PC-3 (cell line): ENCODE results near the gene NMD3. TPM values are rescaled to one million over a fixed set of nuclear protein-coding genes. Genes with fewer than 3 reads are reported as not detected.

Experiments
- ATAC-seq: fragments of 200-7000 bp; cut with Tn5 transposase; 2 replicates; pipeline ENCODE4 v1.9.1; 2020; ENCODE audit warnings: mild to moderate bottlenecking, moderate library complexity
- BruUV-seq: library from RNA; stranded (reverse); fragments of 400-500 nt; replicated peaks from 2 replicates; lab custom pipeline; 2021; lab: Mats Ljungman, UMichigan
- CTCF ChIA-PET: fragments of 300-600 bp; sonication (Branson Sonifier 250); formaldehyde crosslinking; loops from one replicate; lab custom pipeline; 2022; ENCODE audit warnings: antibody characterized with exemption; lab: Charles Lee
- POLR2A ChIA-PET: fragments of 300-600 bp; sonication (Branson Sonifier 250); formaldehyde crosslinking; loops from one replicate; lab custom pipeline; 2022; ENCODE audit warnings: antibody characterized with exemption; ENCODE audit not compliant: unreplicated experiment; lab: Charles Lee
- DNase-seq: peaks from one replicate; pipeline ENCODE4 v3.0.0-alpha.2; 2015
- H2AFZ ChIP-seq: fragments of 300-600 bp; sonication (generic); 2 replicates; pipeline ENCODE4 v1.6.0; 2016; ENCODE audit warnings: antibody characterized with exemption, low read length
- H3F3A ChIP-seq: fragments of 300-600 bp; sonication (generic); one replicate; pipeline ENCODE4 v1.6.0; 2017; ENCODE audit warnings: antibody characterized with exemption, low read length, control low read depth, mild to moderate bottlenecking; ENCODE audit not compliant: unreplicated experiment
- H3K27ac ChIP-seq: fragments of 300-600 bp; sonication (generic); 2 replicates; pipeline ENCODE4 v1.5.1; 2016; ENCODE audit warnings: mild to moderate bottlenecking, low read length
- H3K27me3 ChIP-seq: fragments of 300-600 bp; sonication (generic); 2 replicates; pipeline ENCODE4 v1.6.1; 2016; ENCODE audit warnings: low read length, mixed read lengths
- H3K36me3 ChIP-seq: fragments of 300-600 bp; sonication (generic); 2 replicates; pipeline ENCODE4 v1.6.1; 2016; ENCODE audit warnings: low read depth, mixed run types, low read length, mixed read lengths
- H3K4me1 ChIP-seq: fragments of 300-600 bp; sonication (generic); 2 replicates; pipeline ENCODE4 v1.5.1; 2016; ENCODE audit warnings: low read length; ENCODE audit not compliant: insufficient read depth
- H3K4me2 ChIP-seq: fragments of 300-600 bp; sonication (generic); 2 replicates; pipeline ENCODE4 v1.6.0; 2016; ENCODE audit warnings: low read length
- H3K4me3 ChIP-seq: fragments of 300-600 bp; sonication (generic); 2 replicates; pipeline ENCODE4 v1.5.1; 2016; ENCODE audit warnings: mild to moderate bottlenecking, low read length, mixed read lengths
- H3K79me2 ChIP-seq: fragments of 300-600 bp; sonication (generic); 2 replicates; pipeline ENCODE4 v1.6.1; 2017; ENCODE audit warnings: low read length, mixed read lengths
- H3K9ac ChIP-seq: fragments of 300-600 bp; sonication (generic); 2 replicates; pipeline ENCODE4 v1.6.0; 2016; ENCODE audit warnings: mild to moderate bottlenecking, low read length
- H3K9me2 ChIP-seq: fragments of 300-600 bp; sonication (generic); replicated peaks from 2 replicates; pipeline ENCODE4 v1.6.1; 2016; ENCODE audit warnings: mixed run types, low read length, mixed read lengths
- H3K9me3 ChIP-seq: fragments of 300-600 bp; sonication (generic); 2 replicates; pipeline ENCODE4 v1.6.1; 2016; ENCODE audit warnings: low read length, mixed read lengths
- H4K20me1 ChIP-seq: fragments of 300-600 bp; sonication (generic); 2 replicates; pipeline ENCODE4 v1.6.1; 2016; ENCODE audit warnings: low read length, mixed read lengths
- EZH2 ChIP-seq: fragments of 300-600 bp; sonication (generic); IDR thresholded peaks from one replicate; pipeline ENCODE4 v1.6.1; 2017; ENCODE audit warnings: antibody characterized with exemption, mild to moderate bottlenecking, low read length; ENCODE audit not compliant: unreplicated experiment
- EZH2phosphoT487 ChIP-seq: fragments of 300-600 bp; sonication (generic); IDR thresholded peaks from 2 replicates; pipeline ENCODE4 v1.6.1; 2018; ENCODE audit warnings: mild to moderate bottlenecking, antibody characterized with exemption, low read length, borderline replicate concordance
- intact Hi-C: fragments of 100-400 bp; cut with micrococcal nuclease; formaldehyde crosslinking; loops from 2 replicates; pipeline ENCODE4 v1.9.0; 2023
- total RNA-seq: library from RNA; depleted of rRNA; stranded (reverse); fragments of >200 nt; gene quantifications from 2 replicates; pipeline ENCODE4 v1.2.3, GENCODE V29; 2014
- TF ChIP-seq, protein P1 (sequence below): fragments of 300-600 bp; sonication (generic); conservative IDR thresholded peaks from 2 replicates; pipeline ENCODE4 v1.5.1; 2017; ENCODE audit warnings: antibody characterized with exemption, low read depth, mild to moderate bottlenecking, low read length

The NMD3 gene
- total RNA-seq, 1 experiment from 2014 or later = 72.6 TPM

DNA sequence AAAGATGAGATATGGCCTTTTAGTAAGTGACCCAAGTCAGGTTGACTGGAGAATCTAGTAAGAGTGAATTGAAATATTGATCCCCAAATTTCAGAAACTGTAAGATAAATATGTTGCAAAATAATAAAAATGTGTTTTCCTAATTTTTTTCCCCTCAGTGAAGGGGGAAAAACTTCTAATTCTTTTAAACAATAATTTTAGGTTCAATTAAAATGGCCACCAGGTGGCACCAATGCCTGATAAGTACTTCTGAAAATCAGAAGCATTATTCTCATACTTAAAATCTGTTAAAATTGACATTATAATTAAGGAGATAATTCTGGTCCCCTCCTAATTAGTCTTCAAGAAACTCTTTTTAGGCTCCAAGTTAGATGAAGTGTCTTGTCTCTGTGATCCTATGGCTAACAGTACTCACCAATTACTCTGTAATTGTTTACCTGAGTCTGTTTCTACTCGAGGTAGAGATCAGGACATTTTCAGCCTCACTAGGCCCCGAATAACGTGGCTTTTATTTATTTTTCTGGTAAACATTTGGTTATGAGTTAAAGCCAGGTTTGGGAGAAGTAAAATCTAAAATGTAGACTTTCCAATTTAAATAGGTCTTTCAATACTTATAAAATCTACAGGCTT, 52.6 kb downstream of the NMD3 start:
- no peaks in the 10 kb centered on the region for H3K9me3 ChIP-seq
- peaks cover 30% of the 10 kb centered on the region for H3K4me1 ChIP-seq
- no peaks in the 10 kb centered on the region for H3K27me3 ChIP-seq
- ATAC-seq = peak; percentile 29
- H3K4me3 ChIP-seq = no peak overlapping the region
- peak overlapping the region; percentile 42 for H3K9ac ChIP-seq
- H3K9me2 ChIP-seq = no peaks in the 10 kb centered on the region
- TF ChIP-seq, protein P1, sequence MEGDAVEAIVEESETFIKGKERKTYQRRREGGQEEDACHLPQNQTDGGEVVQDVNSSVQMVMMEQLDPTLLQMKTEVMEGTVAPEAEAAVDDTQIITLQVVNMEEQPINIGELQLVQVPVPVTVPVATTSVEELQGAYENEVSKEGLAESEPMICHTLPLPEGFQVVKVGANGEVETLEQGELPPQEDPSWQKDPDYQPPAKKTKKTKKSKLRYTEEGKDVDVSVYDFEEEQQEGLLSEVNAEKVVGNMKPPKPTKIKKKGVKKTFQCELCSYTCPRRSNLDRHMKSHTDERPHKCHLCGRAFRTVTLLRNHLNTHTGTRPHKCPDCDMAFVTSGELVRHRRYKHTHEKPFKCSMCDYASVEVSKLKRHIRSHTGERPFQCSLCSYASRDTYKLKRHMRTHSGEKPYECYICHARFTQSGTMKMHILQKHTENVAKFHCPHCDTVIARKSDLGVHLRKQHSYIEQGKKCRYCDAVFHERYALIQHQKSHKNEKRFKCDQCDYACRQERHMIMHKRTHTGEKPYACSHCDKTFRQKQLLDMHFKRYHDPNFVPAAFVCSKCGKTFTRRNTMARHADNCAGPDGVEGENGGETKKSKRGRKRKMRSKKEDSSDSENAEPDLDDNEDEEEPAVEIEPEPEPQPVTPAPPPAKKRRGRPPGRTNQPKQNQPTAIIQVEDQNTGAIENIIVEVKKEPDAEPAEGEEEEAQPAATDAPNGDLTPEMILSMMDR = peak; percentile 85
- no peak for TF ChIP-seq EZH2phosphoT487
- H4K20me1 ChIP-seq = no peaks in the 10 kb centered on the region
- peak overlapping the region; percentile 18; the same call in 1 of the 2 replicates for H2AFZ ChIP-seq
- H3K79me2 ChIP-seq = no peaks in the 10 kb centered on the region
- H3F3A ChIP-seq = no peaks in the 10 kb centered on the region
- DNase-seq = peak; percentile 81
- BruUV-seq = no TSS peak
- no peak overlapping the region for H3K4me2 ChIP-seq
- intact Hi-C loops = loop anchor here (1.0 to 5.0 kb wide), 9 partner anchors 49 to 696 kb away; partner anchors contain the start of genes B3GALNT1 and SPTSSB
- POLR2A ChIA-PET = no interaction called here
- CTCF ChIA-PET = no interaction called here
- peak overlapping the region; percentile 50 for H3K27ac ChIP-seq
- H3K36me3 ChIP-seq = peaks cover 11% of the 10 kb centered on the region; the same call in 1 of the 2 replicates

DNA sequence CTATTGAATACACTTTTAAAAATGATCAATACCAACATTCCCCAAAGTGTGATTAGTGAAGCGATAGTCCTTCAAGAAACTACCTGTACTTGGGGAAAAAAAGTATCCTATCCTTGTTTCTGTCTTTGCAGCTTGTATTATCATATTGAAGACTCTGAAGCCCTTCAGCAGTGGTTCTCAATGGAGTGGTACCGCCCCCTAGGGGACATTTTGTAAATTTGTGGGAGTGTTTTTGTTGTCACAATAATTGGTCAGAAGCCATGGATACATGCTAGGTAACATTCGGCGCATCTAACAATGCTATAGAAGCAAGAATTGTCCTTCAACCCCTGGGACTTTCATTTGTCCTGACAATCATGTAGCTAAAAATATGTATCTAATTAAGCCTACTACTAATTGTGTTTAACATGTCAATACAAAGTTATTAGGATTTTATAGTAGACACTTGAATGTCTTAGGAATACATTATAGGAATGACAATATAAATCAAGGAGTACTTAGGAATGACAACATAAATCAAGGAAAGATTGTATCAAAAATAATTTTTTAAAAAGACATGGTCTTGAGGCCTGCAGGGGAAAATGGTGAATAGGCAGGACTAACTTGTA, 53.7 kb downstream of the NMD3 start:
- Histone ChIP-seq H3K9me2 (no peaks in the 10 kb centered on the region), H3K9ac (peak overlapping the region; percentile 42), H3K36me3 (peaks cover 11% of the 10 kb centered on the region; the same call in 1 of the 2 replicates), H3K27me3 (no peaks in the 10 kb centered on the region), H3F3A (no peaks in the 10 kb centered on the region), H3K9me3 (no peaks in the 10 kb centered on the region), H3K79me2 (no peaks in the 10 kb centered on the region), H3K27ac (peak overlapping the region; percentile 50), H3K4me2 (no peak overlapping the region), H3K4me3 (no peak overlapping the region), H3K4me1 (peaks cover 20% of the 10 kb centered on the region), H2AFZ (no peak overlapping the region), H4K20me1 (no peaks in the 10 kb centered on the region)
- TF ChIP-seq EZH2 = no peak
- TF ChIP-seq, protein P1 = peak; percentile 93
- intact Hi-C loops = loop anchor here (1.0 to 5.0 kb wide), 5 partner anchors 48 to 697 kb away; no protein-coding TSS in a partner anchor
- no TSS peak for BruUV-seq
- CTCF ChIA-PET = interaction anchor here (0.5 to 0.8 kb wide), 5 partner anchors 14 to 177 kb away, joined by 3 to 12 read pairs (median 3); no protein-coding TSS in a partner anchor
- POLR2A ChIA-PET = interaction anchor here (0.6 to 1.0 kb wide), 2 partner anchors 95 to 146 kb away, joined by 3 read pairs; no protein-coding TSS in a partner anchor
- ATAC-seq = peak; percentile 44
- DNase-seq = peak; percentile 85
